OCI-LY3 (cell line): ENCODE results near the gene PODXL.

ENCODE experiments used
- CTCF ChIP-seq: fragments of 200-600, 300-600 bp; sonication (generic); IDR thresholded peaks from 2 replicates; pipeline ENCODE4 v1.5.1; 2014; ENCODE audit warnings: antibody characterized with exemption, low read length, low read depth
- EZH2phosphoT487 ChIP-seq: fragments of 200-600 bp; shearing (Covaris generic); IDR thresholded peaks from 2 replicates; pipeline ENCODE4 v1.6.1; 2018; ENCODE audit warnings: antibody characterized with exemption, mixed run types, low read depth

GRCh38 chr7:131553931-131554330, 2.5 kb downstream of the PODXL start:
- no peak for TF ChIP-seq CTCF
- no peak for TF ChIP-seq EZH2phosphoT487
